GM18861 (cell line): ENCODE results near the gene MED12.

Source experiments
- ATAC-seq: cut with Tn5 transposase; IDR thresholded peaks from one replicate; pipeline ENCODE4 v1.9.1; 2021; ENCODE audit not compliant: unreplicated experiment

Gene MED12

DNA sequence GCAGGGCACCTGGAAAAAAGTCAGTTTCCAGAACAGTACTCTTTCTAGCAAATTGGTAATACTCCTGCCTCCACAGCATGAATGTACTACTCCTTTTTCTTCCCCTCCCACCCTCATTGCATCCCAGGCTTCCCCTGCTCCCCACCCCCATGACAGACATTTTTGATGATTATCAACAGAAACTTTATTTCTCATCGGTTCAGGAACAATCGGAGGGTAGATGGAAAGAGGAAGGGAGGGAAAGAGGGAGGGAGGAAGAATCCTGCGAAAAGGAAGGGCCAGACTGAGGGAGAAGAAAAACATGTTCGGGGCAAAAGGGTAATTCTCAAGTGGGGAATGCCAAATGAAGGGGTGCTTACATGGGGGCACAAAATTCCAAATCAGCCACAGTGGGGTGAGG, 11.2 kb upstream of the MED12 start:
- ATAC-seq = no peak

- ATAC-seq = no peak
Measured at GRCh38 chrX:71107762-71108360, 10.5 kb upstream of the MED12 start.

GRCh38 chrX:71109051-71109450, 9.3 kb upstream of the MED12 start:
- ATAC-seq = no peak

- ATAC-seq = peak; percentile 85
Measured at GRCh38 chrX:71111141-71111843, 7.1 kb upstream of the MED12 start, which contains the start of gene IL2RG. TSS of gene IL2RG (minus strand) at chrX:71111577. CDS start at chrX:71111539, 38 bp downstream.

GRCh38 chrX:71111921-71112431, 6.4 kb upstream of the MED12 start:
- peak; percentile 15 for ATAC-seq

- no peak for ATAC-seq
Measured at GRCh38 chrX:71117358-71117757, 1.0 kb upstream of the MED12 start.

DNA sequence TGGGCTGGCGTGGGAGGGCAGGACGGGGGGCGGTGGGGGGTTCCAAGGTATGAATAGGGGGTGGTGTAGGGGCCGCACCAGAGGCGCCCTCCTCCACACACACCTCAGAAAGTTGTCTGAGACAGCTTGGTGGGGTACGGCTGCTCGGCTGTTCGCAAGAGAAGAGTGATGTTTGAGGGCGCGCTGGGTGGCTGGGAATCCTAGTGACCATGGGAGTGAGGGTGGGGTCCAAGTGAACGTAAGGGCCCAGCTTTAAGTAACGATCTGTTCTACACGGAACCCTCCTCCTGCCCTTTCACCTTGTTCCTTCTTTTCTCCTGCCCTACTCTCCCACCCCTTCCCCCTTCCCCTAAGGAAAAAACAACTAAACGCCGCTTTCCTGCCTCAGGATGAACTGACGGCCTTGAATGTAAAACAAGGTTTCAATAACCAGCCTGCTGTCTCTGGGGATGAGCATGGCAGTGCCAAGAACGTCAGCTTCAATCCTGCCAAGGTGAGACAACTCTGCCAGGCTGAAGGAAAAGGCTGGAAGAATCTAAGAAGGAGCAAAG, 664 bp downstream of the MED12 start:
- no peak for ATAC-seq

GRCh38 chrX:71128166-71128833, 9.9 kb downstream of the MED12 start:
- no peak for ATAC-seq

GRCh38 chrX:71128915-71129765, 10.7 kb downstream of the MED12 start:
- no peak for ATAC-seq

- no peak for ATAC-seq
Measured at GRCh38 chrX:71131510-71131909, 13.1 kb downstream of the MED12 start.

- no peak for ATAC-seq
Measured at GRCh38 chrX:71140440-71140839, 22.0 kb downstream of the MED12 start.

- ATAC-seq = no peak
Measured at GRCh38 chrX:71143508-71143907, 25.1 kb downstream of the MED12 start.

- no peak for ATAC-seq
Measured at GRCh38 chrX:71144651-71145050, 26.3 kb downstream of the MED12 start, which contains the start of gene NLGN3. TSS of gene NLGN3 (plus strand) at chrX:71144841. CDS start at chrX:71147750, 2,909 bp downstream.

- ATAC-seq = no peak
Measured at GRCh38 chrX:71147496-71148277, 29.3 kb downstream of the MED12 start.

DNA sequence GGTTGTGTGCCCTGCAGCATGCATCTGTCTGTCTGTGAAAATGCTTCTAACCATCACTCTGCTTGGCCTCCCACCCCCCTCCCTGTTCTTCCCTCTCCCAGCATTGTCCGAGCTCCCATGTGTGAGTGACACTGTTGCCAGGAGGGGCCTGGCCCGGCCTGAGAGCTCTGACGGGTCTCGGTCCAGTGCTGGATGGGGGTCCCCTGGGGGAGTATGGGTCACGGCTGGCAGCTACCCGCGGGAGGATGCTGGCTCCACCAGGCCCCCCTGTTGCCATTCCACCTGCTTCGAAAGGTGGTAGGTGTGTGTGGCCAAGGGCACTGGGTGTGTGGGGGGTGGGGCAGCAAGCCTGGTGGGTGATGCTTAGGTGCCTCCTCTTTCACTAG, 29.9 kb downstream of the MED12 start:
- ATAC-seq = no peak

- no peak for ATAC-seq
Measured at GRCh38 chrX:71151366-71151765, 33.0 kb downstream of the MED12 start.

GRCh38 chrX:71154196-71154595, 35.8 kb downstream of the MED12 start:
- ATAC-seq = no peak

DNA sequence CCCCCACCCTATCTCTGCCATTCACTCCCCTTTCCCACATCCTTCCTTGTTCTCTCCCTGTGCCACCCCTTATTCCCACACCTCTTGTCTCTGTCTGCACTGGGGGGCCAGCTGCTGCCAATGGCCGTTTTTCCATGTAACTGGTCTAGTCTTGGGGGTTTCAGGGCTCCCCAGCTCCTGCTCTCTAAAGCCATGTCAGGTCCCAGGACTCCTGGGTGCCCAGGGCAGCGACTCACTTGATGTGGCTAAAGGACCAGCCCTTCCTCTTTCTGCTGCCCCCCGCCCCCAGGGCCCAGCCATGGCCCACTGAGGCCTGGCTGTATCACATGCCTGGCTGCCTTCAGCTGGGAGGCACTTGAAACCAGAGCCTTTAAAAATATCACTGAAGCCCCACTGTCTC, 36.2 kb downstream of the MED12 start:
- ATAC-seq = no peak

GRCh38 chrX:71158603-71159002, 40.2 kb downstream of the MED12 start:
- ATAC-seq = no peak

GRCh38 chrX:71159335-71159734, 40.9 kb downstream of the MED12 start:
- no peak for ATAC-seq
